ENCODE measurements around the gene PTPN22.
"Not testable (repeated sequence)": the region's sequence is repeated elsewhere in the genome, so short reads cannot be mapped to it uniquely, and the experiment has no call there.

PTPN22 gene

GRCh38 chr1:113852694-113853093 lies 18.8 kb downstream of the PTPN22 start:
- not testable (repeated sequence) for DNase-seq (ENCODE audit: low spot score)

- DNase-seq (ENCODE audit: low spot score): no peak
Observed at GRCh38 chr1:113850127-113850796, 21.2 kb downstream of the PTPN22 start.

GRCh38 chr1:113849072-113849471 lies 22.4 kb downstream of the PTPN22 start:
- no peak for DNase-seq (ENCODE audit: low spot score)

GRCh38 chr1:113846391-113847035 lies 25.0 kb downstream of the PTPN22 start:
- no peak for DNase-seq (ENCODE audit: low spot score)

- no peak for DNase-seq (ENCODE audit: low spot score)
Observed at GRCh38 chr1:113836534-113836933, 35.0 kb downstream of the PTPN22 start.

- peak; percentile 30 for DNase-seq (ENCODE audit: low spot score)
Observed at GRCh38 chr1:113835686-113836290, 35.7 kb downstream of the PTPN22 start.

- DNase-seq (ENCODE audit: low spot score): no peak
Observed at GRCh38 chr1:113834716-113835115, 36.8 kb downstream of the PTPN22 start.

- no peak for DNase-seq (ENCODE audit: low spot score)
Observed at GRCh38 chr1:113830039-113830438, 41.5 kb downstream of the PTPN22 start.

GRCh38 chr1:113821916-113822315 lies 49.6 kb downstream of the PTPN22 start:
- no peak for DNase-seq (ENCODE audit: low spot score)

- no peak for DNase-seq (ENCODE audit: low spot score)
Observed at GRCh38 chr1:113818578-113818977, 52.9 kb downstream of the PTPN22 start.

- no peak for DNase-seq (ENCODE audit: low spot score)
Observed at GRCh38 chr1:113813218-113813617, 58.3 kb downstream of the PTPN22 start.

- DNase-seq (ENCODE audit: low spot score): peak; percentile 44
Observed at GRCh38 chr1:113812661-113813135, 58.8 kb downstream of the PTPN22 start.

GRCh38 chr1:113811888-113812660 lies 59.4 kb downstream of the PTPN22 start, which contains the start of gene RSBN1:
Gene RSBN1 (minus strand): TSS chr1:113812476. CDS start chr1:113812412, 64 bp downstream.
- DNase-seq (ENCODE audit: low spot score): peak; percentile 93

GRCh38 chr1:113811156-113811887 lies 60.2 kb downstream of the PTPN22 start:
- DNase-seq (ENCODE audit: low spot score): peak; percentile 32

GRCh38 chr1:113809670-113810602 lies 61.6 kb downstream of the PTPN22 start:
- no peak for DNase-seq (ENCODE audit: low spot score)

GRCh38 chr1:113808450-113809195 lies 62.9 kb downstream of the PTPN22 start:
- no peak for DNase-seq (ENCODE audit: low spot score)

- no peak for DNase-seq (ENCODE audit: low spot score)
Observed at GRCh38 chr1:113805639-113806038, 65.9 kb downstream of the PTPN22 start.

GRCh38 chr1:113805256-113805531 lies 66.3 kb downstream of the PTPN22 start:
- DNase-seq (ENCODE audit: low spot score): no peak

- DNase-seq (ENCODE audit: low spot score): no peak
Observed at GRCh38 chr1:113804421-113805255, 66.9 kb downstream of the PTPN22 start.
